ENCODE measurements around the gene GNG7. TPM values are rescaled to one million over a fixed set of nuclear protein-coding genes. Genes with fewer than 3 reads are reported as not detected.
A peak's percentile ranks its signal among the peaks of the same experiment; 100 is the strongest.
"Not testable (repeated sequence)": the region's sequence is repeated elsewhere in the genome, so short reads cannot be mapped to it uniquely, and the experiment has no call there.

The GNG7 gene
- total and polyA plus RNA-seq, 12 donors: 0.83 to 16.5 (median 7.8) TPM

DNA sequence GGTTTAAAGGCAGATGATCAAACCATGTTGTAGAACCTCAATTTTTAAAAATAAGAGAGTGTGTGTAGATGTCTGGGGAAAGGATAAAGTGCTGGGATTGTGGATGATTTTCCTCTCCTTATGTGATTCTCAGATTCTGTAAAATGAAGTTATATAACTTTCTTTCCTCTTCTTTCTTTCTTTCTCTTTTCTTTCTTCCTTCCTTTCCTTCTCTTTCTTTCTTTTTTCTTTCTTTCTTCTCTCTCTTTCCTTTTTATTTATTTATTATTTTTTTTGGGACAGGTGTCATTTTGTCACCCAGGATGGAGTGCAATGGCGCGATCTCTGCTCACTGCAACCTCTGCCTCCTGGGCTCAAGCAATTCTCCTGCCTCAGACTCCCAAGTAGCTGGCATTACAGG, 144.0 kb downstream of the GNG7 start:
- no peaks in the 10 kb centered on the region for H3K9me3 ChIP-seq (replicated peaks in 1 of 3)
- H3K36me3 ChIP-seq (replicated peaks in 1 of 2): no peaks in the 10 kb centered on the region
- no peak for TF ChIP-seq POLR2A (IDR thresholded peaks at IDR 0.05)
- TF ChIP-seq, protein P1, sequence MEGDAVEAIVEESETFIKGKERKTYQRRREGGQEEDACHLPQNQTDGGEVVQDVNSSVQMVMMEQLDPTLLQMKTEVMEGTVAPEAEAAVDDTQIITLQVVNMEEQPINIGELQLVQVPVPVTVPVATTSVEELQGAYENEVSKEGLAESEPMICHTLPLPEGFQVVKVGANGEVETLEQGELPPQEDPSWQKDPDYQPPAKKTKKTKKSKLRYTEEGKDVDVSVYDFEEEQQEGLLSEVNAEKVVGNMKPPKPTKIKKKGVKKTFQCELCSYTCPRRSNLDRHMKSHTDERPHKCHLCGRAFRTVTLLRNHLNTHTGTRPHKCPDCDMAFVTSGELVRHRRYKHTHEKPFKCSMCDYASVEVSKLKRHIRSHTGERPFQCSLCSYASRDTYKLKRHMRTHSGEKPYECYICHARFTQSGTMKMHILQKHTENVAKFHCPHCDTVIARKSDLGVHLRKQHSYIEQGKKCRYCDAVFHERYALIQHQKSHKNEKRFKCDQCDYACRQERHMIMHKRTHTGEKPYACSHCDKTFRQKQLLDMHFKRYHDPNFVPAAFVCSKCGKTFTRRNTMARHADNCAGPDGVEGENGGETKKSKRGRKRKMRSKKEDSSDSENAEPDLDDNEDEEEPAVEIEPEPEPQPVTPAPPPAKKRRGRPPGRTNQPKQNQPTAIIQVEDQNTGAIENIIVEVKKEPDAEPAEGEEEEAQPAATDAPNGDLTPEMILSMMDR (IDR thresholded peaks at IDR 0.05): no peak
- 97 to 100% (median 97%) methylated on average over 2 of the region's 2 CpGs for WGBS, 4 donors
- DNase-seq: no peak
- no peak overlapping the region for H3K27ac ChIP-seq
- no peaks in the 10 kb centered on the region for H3K27me3 ChIP-seq
- H3K4me1 ChIP-seq (replicated peaks in 1 of 2): no peaks in the 10 kb centered on the region
- no peak overlapping the region for H3K4me3 ChIP-seq
- intact Hi-C loops (cut with DNase I): no loop called here

DNA sequence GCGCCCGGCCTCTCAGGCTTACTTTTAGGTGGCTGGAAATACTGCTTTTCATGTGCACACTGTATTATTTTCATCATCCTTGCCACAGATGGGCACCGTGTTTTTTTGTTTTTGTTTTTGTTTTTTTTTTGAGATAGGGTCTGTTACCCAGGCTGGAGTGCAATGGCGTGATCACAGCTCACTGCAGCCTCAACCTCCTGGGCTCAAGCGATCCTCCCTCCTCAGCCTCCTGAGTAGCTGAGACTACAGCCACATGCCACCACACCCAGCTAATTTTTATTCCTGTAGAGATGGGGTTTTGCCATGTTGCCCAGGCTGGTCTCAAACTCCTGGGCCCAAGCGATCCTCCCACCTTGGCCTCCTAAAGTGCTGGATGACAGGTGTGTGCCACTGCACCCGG, 144.4 kb downstream of the GNG7 start:
- H3K9me3 ChIP-seq (replicated peaks in 1 of 3); H3K36me3 ChIP-seq (replicated peaks in 1 of 2); DNase-seq; H3K4me3 ChIP-seq; H3K27ac ChIP-seq; intact Hi-C loops (cut with DNase I); H3K27me3 ChIP-seq; H3K4me1 ChIP-seq (replicated peaks in 1 of 2): not testable (repeated sequence)
- 76 to 83% (median 81%) methylated on average over 7 of the region's 7 CpGs for WGBS, 4 donors

DNA sequence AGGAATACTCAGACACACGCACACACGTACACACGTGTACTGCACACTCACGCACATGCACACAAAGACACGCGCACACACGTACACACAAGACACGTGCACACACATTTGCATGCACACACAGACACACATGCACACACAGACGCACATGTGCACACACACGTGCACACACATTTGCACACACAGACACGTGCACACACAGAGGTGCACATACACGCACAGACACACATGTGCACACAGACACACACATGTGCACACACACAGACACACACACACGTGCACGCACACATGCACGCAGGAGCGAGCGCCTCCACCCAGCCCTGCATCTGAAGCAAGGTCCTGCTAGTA, 145.4 kb downstream of the GNG7 start:
- no peaks in the 10 kb centered on the region for H3K4me1 ChIP-seq (replicated peaks in 1 of 2)
- no peak overlapping the region for H3K4me3 ChIP-seq
- H3K36me3 ChIP-seq (replicated peaks in 1 of 2): no peaks in the 10 kb centered on the region
- no peaks in the 10 kb centered on the region for H3K9me3 ChIP-seq (replicated peaks in 1 of 3)
- H3K27me3 ChIP-seq: no peaks in the 10 kb centered on the region
- TF ChIP-seq, protein P1 (IDR thresholded peaks at IDR 0.05): no peak
- no peak for TF ChIP-seq POLR2A (IDR thresholded peaks at IDR 0.05)
- H3K27ac ChIP-seq: no peak overlapping the region
- DNase-seq: peak in 1 of 7 donors; percentile 4
- intact Hi-C loops (cut with DNase I): no loop called here
- WGBS, 4 donors: 87 to 98% (median 91%) methylated on average over 12 to 17 of the region's 17 CpGs

DNA sequence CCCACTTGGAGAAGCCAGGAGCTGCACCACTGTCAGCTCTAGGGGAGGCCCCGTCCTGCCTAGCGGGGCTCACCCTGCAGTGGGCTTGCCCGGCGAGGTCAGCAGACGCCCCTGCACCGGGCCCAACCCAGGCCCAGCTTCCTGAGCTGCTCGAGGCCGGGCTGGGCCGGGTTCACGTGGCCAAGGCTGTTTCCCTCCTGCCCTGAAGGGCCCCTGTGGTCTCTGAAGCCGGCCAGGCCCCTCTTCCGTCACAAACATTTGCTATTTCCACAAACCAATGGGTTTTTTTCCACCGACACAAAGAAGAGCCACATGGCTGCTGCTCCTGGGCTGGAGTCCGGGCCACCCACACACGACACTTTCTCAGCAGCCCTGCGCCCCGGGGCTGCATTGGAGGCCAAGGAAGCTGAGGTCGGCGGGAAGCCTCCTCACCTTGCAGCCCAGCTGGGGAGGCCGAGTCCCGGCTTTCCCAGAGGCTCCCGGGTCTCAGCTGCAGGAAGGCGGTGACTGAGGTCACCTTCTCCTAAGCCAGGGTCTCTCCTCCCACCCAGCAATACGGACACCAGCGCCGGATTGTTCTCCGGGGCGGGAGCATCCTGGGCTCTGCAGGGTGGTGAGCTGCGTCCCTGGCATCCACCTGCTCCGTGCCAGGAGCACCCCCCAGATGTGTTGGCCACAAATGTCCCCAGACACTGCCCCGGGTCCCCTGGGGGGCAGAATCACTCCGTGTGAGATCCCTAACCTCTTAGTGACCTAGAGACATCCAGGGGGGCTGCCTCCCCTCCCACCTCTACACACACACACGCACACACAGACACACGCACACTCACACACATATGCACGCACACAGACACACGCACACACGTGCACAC, 146.0 kb downstream of the GNG7 start:
- no peaks in the 10 kb centered on the region for H3K27me3 ChIP-seq
- H3K4me3 ChIP-seq: no peak overlapping the region
- H3K4me1 ChIP-seq (replicated peaks in 1 of 2): no peaks in the 10 kb centered on the region
- TF ChIP-seq POLR2A (IDR thresholded peaks at IDR 0.05): no peak
- TF ChIP-seq, protein P1 (IDR thresholded peaks at IDR 0.05): no peak
- H3K9me3 ChIP-seq (replicated peaks in 1 of 3): no peaks in the 10 kb centered on the region
- H3K27ac ChIP-seq: no peak overlapping the region
- WGBS, 4 donors: 71 to 85% (median 80%) methylated on average over 18 to 37 of the region's 37 CpGs
- H3K36me3 ChIP-seq (replicated peaks in 1 of 2): no peaks in the 10 kb centered on the region
- peak in 1 of 7 donors; percentile 14 for DNase-seq
- intact Hi-C loops (cut with DNase I): no loop called here

Data from adrenal gland (tissue), 12 donors.